Measurements from ENCODE around the gene RIN1.
"Not testable (repeated sequence)": the region's sequence is repeated elsewhere in the genome, so short reads cannot be mapped to it uniquely, and the experiment has no call there.

The RIN1 gene

GRCh38 chr11:66334605-66335442 is 1.4 kb downstream of the RIN1 start:
- DNase-seq (ENCODE audit: low spot score) = no peak

DNA sequence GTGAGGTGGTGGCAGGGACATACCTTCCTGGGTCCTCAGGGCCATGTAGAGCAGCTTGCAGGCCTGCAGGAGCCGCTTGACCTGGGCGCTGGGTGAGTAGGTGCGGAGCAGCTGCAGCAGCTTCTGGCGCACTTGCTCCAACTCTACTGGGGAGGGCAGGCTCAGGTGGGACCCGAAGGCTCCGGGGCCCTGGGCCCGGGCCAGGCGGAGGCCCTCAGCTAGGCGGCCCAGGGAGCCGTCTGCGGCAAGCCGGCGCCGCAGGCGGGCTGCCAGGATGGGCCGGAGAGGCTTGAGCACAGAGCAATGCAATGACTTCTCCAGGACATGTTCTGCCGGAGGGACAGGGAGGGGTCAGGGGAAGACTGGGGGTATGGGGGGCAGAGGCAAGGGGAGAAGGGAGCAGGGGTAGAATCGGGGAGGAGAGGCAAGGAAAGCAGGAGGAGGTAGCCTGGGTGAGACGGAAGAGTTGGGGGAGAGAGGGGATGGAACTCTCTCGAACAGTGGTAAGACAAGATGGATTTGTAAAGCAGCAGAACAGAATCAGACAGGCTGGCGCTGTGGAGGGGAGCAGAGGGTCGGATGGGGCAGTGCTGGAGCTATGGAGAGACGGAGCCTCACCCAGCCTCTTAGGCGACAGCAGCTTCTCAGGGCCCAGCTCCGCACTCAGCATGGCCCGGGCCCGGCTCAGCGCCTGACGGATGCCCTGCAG is 2.2 kb downstream of the RIN1 start:
- no peak for DNase-seq (ENCODE audit: low spot score)

- DNase-seq (ENCODE audit: low spot score) = no peak
These were observed 2.9 kb downstream of the RIN1 start for GRCh38 chr11:66333220-66333877.

DNA sequence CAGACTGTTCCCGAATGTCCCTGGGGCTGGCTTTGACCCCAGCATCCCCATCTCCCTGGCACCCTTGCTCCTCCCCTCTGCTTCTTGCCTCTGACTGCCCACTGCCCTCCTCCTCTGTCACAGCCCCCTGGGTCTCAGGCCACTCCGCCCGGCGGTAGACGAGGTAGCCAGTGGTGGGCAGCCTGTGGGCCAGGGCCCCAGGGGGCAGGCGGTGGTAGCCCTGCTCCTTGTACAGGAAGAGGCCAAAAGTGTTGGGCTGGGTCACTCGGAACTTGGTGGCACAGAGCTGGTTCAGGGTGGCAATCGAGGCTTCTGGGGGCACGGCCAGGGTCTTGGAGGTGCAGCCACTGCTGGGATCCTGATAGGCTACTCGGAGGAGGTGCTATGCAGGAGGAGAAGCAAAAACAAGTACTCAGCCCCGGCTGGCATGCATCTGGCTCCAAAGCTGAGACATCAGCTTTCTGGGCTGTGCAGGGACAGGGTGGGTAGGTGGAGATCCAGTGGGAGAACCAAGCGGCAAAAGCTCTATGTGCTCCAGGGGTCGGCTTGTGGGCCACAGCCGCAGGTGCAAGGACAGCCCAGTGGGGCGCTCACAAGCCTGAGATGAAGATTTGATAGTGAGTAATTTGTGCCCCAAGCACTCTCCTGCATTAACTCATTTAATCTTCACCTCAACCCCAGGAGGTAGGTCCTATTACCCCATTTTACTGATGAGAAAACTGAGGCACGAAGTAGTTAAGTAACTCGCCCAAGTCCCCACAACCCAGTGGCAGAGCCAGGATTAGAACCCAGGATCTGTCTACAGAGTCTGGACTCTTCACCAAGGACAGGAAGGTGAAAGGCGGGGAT is 3.6 kb downstream of the RIN1 start:
- no peak for DNase-seq (ENCODE audit: low spot score)

GRCh38 chr11:66331542-66332370 is 4.5 kb downstream of the RIN1 start:
- no peak for DNase-seq (ENCODE audit: low spot score)

DNA sequence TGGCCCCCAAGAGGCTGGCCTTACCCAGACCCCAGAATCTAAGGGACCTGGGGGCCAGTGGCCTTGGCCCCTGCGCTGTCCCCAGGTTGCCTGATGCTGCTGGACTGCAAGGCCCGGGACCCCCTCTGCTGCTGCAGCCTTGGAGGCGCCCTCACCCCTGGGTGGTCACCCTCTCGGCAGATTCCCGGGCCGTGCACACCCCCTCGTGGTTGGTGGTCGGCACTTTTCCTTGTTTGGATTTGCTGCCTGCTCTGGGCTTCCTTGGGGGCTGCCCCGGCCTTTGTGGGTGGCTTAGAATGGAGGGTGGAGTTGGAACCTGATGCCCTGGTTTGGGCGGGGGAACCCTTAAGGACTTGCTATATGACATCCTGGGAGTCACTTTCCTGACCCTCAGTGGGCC is 5.3 kb downstream of the RIN1 start:
- DNase-seq (ENCODE audit: low spot score) = no peak

DNA sequence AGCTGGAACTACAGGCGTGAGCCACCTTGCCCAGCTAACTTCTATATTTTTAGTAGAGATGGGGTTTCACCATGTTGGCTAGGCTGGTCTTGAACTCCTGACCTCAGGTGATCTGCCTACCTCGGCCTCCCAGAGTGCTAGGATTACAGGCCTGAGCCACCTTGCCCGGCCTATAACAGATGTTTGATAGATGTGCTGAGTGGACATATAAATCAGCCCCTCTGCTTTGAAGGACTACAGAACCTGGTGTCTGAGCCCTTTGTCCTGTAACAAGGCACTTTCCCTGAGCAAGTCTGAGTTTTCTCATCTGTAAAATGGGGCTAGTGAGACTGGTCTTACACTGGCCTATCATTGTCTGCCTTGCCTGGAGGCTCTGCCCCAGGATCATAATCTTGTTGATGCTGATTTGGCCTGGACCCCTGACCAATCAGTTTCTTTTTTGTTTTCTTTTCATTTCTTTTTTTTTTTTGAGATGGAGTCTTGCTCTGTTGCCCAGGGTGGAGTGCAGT is 7.0 kb downstream of the RIN1 start:
- DNase-seq (ENCODE audit: low spot score) = no peak

DNA sequence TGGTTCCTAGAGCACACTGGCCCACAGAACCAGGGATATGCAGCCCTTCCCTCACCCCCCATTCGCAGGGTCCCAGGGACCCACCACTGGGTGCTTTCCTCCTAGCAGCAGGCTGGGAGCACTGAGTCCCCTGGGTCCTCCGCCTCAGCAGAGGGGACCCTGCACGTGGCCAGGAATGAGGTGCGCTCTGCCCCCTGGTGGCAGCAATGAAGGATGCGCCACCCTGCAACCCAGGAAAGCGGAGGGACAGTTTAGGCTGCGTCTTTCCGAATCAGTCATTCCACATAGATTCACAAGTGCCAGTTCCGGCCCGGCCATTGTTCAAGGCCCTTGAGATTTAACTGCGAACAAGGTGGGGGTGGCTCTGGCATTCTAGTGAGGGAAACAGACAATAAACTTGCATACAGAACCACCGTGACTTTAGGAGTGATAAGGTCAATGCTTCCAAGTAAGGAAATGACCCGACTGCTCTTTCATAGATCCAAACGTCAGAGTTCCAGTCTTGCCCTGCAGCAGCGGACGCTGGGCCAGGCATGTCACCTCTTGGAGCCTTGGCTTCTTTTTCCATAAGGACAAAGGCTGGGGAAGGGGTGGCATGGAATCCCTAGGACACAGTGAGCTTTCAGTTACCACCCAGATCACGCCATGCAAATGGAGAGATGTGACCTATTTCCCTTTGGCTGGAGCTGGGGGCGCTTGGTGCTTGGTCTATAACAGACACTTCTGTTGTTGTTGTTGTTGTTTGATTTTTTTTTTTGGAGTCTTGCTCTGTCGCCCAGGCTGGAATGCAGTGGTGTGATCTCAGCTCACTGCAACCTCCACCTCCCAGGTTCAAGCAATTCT is 7.7 kb downstream of the RIN1 start:
- peak; percentile 83 for DNase-seq (ENCODE audit: low spot score)

- DNase-seq (ENCODE audit: low spot score) = no peak
These were observed 8.3 kb downstream of the RIN1 start for GRCh38 chr11:66328031-66328301.

- no peak for DNase-seq (ENCODE audit: low spot score)
These were observed 8.8 kb downstream of the RIN1 start for GRCh38 chr11:66327171-66328030.

DNA sequence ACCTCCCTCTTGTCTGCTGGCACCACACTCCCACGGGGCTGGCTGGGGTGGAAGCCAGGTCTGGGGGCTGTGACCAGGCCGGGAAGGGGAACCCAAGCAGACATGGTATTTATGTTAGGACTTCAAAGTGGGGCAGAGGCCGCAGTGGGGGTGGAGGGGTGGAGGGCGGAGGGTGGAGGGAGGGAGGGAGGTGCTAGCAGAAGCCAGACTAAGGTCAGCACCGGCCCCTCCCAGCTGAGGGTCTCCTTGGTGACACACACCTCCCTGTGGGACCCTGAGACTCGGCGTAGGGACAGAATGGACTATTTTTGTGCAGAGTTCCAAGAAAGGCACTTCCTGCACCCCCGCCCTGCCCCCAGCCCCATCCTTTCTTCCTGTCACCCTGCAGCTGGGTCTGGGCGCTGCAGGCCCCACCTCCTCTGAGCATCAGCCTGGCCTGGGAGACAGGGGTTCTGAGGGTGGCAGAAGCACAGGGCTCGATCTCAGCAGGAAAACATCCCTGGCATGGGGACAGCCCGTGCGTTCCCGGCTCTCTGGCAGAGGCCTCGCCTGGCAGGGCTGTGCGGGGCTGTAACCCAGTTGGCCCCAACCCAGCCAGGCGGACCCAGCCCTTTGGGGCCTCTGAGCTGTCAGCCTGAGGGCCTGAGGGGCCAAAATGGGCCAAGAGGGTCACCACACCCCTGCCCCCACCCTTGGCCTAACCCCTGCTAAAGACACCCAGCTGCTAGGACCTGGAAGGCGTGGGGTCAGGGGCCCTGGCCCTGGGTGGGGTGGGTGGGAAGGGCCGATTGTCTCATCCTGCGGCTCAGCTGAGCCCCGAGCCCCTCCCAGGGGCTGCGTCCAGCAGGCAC is 9.7 kb downstream of the RIN1 start:
- DNase-seq (ENCODE audit: low spot score) = peak; percentile 59

GRCh38 chr11:66325263-66325671 is 11.0 kb downstream of the RIN1 start:
- no peak for DNase-seq (ENCODE audit: low spot score)

DNA sequence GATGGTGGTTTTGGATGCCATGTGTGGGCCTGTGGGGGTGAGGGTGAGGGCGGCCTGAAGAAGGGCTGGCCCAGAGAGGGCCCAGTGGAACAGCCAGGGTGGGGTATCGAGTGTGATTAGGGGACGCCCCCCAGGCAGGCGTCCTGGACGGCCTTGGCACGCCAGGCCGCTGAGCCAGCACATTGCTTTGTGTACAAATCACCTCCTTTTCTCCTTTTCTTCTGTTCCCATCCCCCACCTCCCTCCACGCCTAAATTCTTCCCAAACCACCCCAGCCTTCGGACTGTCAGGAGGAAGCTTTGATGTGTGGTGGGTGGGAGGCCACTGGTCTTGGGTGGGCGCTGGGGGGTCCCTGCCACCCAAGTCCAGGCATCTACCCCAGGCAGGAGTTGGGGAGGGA is 11.6 kb downstream of the RIN1 start:
- DNase-seq (ENCODE audit: low spot score) = no peak

DNA sequence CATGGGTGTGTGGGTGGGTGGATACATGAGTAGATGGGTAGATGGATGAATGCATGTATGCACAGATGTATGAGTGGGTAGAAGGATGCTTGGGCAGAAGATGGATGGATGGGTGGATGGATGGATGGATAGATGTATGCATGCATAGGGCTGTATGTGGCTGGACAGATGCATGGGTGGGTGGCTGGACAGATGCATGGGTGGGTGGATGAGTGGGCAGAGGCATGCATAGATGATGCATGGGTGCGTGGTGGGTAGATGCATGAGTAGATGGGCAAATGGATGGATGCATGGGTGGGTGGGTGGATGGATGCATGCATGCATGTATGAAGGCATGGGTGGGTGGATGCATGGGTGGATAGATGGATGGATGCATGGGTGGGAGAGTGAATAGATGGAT is 12.6 kb downstream of the RIN1 start:
- DNase-seq (ENCODE audit: low spot score) = no peak

DNA sequence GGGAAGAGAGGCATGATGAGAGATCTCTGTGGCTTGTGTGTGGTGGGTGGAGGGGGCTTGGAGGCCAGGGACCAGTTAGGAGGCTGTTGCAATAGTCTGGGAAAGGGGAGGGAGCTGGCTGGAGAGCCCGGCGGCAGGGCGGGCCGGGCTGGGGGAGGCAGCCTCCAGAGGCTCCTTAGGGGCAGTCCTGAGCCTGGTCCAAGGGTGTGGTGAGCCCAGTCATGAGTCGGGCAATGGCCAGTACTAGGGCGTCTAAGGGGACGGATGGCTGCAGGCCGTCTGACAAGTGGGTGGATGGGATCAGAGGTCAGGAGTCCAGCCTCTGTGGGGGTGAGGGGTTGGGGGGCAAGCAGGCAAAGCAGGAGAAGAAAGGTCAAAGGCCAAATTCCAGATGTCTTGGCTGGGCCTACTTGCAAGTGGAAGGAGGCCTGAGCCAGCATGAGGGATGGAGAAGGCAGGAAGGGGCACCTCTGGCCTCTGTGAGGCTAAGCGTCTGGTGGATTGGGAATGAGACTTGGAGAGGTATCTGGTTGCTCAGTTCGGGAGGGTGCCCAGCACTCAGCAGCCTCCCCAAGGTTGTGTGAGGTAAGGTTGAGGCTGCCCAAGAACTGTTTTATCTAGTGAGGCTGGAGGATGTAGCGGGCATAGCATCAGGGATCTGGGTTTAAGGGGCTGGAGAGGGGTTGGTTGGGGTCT is 13.4 kb downstream of the RIN1 start:
- no peak for DNase-seq (ENCODE audit: low spot score)

- no peak for DNase-seq (ENCODE audit: low spot score)
These were observed 14.6 kb downstream of the RIN1 start for GRCh38 chr11:66321606-66322005.

DNA sequence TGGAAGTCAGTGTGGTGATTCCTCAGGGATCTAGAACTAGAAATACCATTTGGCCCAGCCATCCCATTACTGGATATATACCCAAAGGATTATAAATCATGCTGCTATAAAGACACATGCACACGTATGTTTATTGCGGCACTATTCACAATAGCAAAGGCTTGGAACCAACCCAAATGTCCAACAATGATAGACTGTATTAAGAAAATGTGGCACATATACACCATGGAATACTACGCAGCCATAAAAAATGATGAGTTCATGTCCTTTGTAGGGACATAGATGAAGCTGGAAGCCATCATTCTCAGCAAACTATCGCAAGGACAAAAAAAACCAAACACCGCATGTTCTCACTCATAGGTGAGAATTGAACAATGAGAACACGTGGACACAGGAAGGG is 15.5 kb downstream of the RIN1 start:
- not testable (repeated sequence) for DNase-seq (ENCODE audit: low spot score)

DNA sequence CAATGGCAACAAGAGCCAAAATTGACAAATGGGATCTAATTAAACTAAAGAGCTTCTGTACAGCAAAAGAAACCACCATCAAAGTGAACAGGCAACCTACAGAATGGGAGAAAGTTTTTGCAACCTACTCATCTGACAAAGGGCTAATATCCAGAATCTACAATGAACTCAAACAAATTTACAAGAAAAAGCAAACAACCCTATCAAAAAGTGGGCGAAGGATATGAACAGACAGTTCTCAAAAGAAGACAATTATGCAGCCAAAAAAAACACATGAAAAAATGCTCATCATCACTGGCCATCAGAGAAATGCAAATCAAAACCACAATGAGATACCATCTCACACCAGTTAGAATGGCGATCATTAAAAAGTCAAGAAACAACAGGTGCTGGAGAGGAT is 15.9 kb downstream of the RIN1 start:
- not testable (repeated sequence) for DNase-seq (ENCODE audit: low spot score)

Data from CD4-positive, alpha-beta T cell treated with Interleukin-6 at 100 ng/mL for 8 hours (primary cell).